NCI-H2227 (cell line): ENCODE results near the gene THAP4.
"Not testable (repeated sequence)": the region's sequence is repeated elsewhere in the genome, so short reads cannot be mapped to it uniquely, and the experiment has no call there.

Source experiments
- DNase-seq: peaks from one replicate; lab custom pipeline; 2025; ENCODE audit not compliant: unreplicated experiment; lab: John Stamatoyannopoulos, UW

Gene THAP4

DNA sequence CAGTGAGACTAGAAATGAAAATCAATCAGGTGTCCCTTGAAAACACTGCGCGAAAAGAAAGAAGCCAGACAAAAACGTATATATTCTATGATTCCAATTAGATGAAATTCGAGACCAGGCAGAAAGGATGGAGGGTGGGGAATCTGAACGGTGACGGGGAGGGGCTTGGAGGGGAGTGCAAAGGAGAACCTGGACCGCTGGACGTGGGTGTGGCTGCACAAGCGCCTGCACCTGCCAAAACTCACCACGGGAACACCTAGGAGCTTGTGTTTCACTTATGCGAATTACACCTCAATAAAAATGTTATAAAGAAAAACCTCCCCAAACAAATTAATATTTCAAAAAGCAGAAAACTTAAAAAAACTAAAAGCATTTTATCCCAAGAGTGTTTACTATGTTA is 21.9 kb downstream of the THAP4 start:
- DNase-seq = no peak

DNA sequence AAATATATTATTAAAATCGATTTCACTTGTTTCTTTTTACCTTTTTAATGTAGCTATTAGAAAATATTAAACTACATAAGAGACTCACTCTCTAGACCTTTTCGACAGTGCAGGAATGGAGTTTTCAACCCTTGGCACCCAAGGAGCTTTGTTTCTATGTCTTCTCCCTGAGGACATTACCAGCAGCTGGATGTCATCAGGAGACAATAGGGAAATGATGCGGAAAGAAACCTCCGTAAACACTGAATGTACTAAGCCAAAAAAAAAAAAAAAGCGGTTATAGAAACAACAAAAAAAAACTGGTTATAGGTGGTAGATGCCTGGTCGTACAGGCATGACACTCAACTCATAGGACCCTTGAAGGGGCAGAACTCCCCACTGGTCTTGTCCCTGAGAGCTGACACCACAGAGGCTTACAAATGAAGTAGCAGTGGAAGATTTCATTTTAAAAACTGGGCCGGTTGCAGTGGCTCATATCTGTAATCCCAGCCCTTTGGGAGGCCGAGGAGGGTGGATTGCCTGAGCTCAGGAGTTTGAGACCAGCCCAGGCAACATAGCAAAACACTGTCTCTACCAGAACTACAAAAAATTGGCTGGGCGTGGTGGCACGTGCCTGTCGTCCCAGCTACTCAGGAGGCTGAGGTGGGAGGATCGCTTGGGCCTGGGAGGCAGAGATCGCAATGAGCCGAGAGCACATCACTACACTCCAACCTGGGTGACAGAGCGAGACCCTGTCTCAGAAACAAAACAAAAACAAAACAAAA is 23.8 kb downstream of the THAP4 start:
- DNase-seq = no peak

DNA sequence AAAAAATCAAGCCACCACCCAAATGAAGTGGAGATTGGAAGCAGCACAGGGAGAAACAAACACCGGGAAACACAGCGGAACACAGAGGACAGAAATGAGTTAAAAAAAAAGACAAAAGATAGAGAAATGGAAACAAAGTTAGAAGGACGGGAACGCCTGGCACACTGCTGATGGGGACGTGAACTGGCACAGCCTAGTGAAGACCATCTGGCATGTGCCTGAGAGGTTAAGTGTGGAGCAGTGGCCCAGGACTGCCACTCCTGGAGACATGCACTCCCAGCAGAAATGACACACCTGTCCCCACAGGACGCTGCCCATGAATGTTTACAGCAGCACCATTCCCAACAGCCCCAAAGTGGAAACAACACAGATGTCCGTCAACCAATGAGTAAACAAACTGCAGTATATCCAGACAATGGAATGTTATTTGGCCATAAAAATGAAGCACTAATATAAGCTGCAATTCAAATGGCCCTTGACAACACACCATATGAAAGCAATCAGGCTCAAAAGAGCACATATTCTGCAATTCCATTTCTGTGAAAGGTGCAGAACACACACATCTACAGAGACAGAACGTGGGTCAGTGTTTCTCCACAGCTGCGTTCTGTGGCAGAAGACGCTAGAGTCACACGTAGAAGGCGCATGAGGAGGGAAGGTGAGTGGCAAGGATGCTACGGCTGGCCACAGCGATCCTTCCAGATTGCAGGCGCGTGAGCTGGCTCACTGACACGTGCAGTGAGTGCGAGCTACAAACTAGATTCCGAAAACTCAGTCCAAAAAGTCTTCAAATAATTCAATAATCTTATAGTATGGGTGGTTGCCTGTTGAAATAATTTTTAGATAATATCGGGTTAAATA is 24.6 kb downstream of the THAP4 start:
- DNase-seq = no peak

DNA sequence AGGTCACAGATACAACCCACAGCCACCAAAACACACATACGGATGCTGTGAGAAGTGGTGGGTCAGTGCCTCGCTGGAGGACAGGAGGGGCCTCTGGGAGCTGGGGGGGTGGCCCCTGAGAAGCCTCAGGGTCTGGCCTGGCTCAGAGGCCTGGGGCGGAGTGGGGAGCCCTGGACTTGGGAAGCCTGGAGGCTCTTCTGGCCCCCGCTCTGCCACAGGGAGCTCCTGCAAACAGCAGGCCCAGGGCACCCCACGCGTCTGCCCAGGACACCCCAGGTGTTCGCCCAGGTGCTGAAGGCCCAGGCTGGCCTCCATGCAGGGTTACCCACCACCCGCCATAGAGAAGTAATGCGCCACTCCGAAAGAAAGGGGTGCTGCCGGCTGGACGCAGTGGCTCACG is 25.9 kb downstream of the THAP4 start:
- DNase-seq = no peak

DNA sequence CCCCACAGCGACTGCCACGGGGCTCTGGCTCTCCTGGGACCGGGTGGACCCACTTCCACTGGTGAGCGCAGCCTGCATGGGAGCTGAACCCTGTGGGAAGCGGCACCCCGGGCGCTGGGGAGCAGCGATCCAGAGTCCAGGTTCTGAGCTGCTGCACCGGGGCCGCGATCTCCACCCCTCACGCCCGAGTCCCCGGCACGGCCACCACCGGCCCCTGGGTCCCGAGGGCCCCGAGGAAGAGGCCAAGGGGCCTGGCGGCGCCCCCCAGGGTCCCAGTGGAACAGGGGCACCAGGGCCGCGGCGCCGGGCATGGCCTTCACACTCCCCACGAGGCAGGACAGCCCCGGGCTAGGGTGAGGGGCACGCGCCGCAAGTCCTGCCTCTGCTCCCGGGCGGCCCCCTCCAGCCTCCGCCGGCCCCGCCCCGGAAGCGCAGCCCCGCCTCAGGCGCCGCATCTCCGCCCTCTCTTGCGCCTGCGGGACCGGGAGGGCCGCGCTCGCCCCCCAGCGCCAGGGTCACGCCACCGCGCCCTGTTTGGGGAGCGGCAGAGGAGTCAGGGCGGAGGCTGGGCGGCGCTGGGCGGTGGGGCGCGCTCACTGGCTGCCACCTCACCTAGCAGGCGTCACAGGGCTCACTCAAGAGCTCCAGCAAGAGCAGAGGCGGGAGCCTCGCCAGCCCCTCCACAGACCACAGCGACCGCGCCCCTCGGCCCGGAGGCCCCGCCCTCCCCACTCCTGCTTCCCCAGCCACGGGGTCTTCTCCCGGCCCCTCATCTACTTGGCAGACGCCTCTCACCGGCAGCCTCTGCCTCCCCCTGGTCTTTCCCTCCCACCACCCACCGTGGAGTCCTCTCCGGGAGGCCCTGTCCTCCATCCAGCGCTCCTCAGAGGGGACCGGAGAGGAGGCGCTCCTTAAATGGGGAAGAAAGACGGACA is 26.8 kb downstream of the THAP4 start:
- DNase-seq = peak; percentile 94

DNA sequence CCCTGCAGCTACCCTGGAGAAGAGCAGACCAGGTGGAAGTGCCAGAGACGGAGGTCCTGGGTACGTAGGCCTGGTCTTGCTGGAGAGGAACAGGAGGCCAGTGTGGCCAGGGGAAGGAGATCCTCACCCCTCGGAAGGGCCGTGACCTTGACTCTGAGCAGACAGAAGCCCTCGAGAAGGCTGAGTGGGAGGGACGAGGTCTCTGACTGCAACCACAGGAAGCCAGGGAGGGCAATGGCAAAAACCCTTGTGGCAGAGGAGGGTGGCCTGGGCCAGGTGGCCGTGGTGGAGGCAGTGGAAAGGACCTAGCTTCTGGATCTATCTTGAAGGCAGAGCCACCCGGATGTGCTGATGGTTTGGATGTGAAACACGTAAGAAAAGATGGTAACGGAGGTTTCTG is 28.1 kb downstream of the THAP4 start:
- no peak for DNase-seq

DNA sequence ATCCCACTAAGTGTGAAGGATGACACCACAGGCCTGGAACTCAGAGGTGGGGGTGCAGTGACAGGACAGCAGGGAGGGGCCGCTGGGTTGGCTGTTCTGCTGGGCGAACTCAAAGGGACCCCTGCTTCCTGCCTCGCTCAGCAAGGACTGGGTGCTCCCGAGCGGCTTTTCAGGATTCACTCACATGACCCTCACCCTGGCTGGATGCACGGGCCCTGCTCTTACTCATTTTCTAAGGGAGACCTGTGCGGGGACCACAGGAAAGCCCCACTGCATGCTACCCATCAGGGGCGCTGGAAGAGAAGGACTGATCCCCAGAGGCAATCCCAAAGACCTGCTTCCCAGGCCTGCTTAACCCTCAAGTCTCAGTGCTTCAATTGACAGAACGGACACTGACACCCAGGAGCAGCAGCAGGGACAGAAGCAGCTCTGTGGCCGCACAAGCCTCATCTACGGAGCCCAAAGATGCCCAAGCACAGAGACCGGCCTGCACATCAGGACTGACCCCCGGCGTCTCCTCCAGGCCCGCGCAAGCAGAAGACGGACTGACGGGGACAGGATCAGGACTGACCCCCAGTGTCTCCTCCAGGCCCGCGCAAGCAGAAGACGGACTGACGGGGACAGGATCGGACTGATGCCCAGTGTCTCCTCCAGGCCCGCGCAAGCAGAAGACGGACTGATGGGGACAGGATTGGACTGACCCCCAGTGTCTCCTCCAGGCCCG is 29.6 kb downstream of the THAP4 start:
- no peak for DNase-seq

DNA sequence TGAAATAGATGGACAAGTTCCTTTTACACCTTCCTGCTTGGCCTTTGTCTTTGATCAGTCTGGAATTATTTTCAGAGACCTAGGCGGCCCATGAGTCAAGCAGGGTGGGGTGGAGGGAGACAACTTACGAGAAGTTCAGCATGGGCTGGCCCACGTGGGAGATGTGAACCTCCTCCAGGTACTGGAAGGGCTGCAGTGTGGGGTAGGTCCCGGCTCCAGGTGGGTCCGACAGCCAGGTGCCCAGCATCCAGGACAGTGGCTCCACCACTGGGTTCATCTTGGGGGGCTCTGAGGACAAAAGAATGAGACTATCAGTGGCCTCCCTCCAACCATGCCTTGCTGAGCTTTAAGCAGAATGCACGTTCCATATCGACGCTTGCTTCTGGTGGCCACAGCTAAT is 30.8 kb downstream of the THAP4 start:
- DNase-seq = no peak

DNA sequence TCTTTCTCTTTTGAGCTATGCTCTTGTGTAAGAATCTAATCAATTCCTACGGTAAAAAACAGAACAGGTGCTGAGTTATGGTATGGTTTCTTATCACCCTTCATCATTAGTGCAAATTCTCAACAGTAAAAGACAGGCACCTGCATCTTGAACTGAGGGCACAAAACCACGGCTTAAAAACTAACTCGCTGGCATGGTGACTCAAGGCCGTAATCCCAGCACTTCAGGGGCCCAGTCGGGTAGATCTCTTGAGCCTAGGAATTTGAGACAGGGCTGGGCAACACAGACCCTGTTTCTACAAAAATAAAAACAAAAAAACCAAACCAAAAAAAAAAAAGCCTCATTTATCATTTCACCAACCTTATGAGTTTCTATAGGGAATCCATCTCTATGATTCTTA is 33.3 kb downstream of the THAP4 start:
- DNase-seq = no peak

DNA sequence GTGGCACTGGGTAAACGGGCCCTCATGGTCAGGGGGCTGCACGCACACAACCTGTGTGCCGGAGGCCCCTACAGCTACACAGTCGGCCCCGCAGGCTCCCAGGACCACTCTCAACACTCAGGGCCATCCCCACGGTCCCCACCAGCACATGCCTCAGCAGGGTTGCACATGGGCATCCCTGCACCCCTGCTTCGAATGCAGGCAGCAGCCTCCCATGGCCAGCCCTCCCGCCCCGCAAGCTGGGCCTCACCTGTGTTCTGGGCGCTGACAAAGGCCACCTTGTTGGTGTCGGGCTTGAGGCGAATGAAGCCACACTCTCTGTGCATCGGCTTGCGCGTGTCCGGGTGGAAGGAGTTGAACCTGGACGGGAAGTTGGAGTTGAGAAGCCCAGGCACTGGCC is 34.2 kb downstream of the THAP4 start:
- no peak for DNase-seq

DNA sequence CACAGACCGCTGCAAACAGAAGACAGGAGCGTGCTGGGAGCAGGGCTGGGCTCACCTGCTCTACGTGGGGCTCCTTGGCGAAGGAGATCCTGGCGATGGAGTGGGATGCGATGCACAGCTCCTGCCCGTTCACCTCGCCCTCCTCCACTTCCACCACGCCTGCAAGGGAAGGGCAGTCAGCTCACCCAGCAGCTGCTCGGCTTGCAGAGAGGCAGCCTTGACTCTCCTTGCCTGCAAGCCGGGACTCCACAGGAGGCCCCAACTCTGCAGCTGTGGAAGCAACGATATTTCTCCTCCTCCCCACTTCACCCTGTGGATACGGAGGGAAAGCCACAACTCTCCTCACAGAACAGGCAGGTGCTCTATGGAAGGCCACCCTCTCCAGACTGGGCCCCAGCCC is 35.1 kb downstream of the THAP4 start:
- DNase-seq = no peak

DNA sequence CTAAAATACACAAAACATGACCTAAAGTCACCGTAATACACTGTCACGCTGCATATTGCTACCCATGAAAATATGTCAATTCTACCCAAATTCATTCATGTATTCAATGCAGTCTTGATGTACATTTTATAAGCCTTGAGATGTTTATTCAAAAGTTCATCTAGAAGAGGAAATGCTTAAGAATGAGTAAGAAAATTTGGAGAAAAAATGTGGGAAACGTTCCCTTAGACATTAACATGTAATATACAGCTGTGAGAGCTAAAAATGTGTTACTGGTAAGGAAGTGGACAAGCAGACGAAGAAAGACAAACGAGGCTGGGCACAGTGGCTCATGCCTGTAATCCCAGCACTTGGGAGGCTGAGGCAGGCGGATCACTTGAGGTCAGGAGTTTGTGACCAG is 37.3 kb downstream of the THAP4 start:
- DNase-seq = no peak

DNA sequence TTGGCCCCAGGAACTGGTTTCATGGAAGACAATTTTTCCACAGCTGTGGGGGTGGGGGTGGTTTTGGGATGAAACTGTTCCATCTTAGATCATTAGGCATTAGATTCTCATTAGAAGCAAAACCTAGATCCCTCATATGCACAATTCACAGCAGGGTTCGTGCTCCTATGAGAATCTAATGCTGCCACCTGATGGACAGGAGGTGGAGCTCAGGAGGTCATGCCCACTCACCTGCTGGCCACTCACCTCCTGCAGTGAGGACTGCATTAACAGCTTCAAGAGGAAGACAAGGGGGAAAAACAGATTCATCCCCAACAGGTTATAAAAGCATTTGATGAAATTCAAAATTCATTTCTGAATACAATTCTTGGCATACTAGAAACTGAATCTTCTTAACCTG is 38.5 kb downstream of the THAP4 start:
- DNase-seq = no peak

DNA sequence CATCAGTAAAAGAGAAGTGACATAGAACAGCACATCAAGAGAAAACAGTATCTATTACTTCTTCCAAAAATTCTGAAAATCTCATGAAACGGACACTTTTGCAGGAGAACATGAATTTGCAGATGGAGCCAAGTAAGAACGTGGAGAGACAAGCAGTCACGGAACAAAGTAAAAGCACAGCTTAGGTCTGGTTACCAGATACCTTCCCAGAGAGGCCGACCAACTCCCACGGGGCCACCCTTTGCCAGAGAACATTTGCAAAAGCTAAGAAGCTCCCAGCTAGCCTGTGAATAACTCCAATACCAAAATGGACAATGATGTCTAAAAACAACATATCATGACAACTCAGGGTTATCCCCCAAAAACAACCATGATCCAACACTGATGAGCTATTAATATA is 38.9 kb downstream of the THAP4 start:
- no peak for DNase-seq

DNA sequence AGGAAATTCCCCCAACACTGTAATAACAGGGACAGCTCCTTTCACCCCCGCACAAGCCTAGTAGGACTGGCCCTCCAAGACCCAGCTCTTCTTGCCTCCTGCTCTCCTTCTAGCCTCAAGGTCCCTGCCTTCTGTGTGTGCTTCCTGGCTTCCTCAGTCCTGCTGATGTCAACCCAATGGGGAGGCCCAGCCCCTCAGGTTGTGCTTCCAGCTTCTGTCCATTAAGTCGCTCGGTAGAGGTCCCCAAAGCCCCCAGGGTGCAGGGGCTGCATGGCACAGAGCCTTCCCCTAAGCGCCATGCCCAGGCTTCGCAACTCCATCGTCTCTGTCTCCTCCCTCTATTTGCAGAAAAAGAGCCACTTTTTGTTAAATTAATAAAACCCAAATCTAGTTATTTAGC is 39.4 kb downstream of the THAP4 start:
- no peak for DNase-seq

DNA sequence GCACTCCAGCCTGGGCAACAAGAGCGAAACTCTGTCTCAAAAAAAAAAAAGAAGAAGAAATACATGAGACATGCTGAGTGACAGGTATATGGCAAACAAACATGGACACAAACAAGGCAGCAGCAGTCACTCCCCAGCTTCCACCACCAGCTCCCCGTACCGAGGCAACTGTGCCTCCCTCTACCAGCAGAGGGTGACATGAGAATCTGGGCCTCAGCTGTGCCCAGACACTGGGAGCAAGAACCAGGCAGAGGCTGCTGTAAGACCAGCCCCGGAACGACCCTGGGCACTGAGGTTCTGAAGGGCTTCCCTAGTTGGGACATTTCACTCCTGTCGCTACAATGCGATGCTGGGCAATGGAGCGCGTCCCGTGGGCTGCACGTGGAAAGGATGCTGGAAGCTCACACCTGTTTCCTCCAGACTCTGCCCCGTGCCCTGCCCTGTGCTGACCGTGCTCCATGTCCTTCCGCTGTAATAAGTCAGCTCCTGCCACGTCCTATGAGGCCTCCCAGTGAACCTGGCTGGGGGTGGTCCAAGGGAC is 41.3 kb downstream of the THAP4 start:
- DNase-seq = no peak

DNA sequence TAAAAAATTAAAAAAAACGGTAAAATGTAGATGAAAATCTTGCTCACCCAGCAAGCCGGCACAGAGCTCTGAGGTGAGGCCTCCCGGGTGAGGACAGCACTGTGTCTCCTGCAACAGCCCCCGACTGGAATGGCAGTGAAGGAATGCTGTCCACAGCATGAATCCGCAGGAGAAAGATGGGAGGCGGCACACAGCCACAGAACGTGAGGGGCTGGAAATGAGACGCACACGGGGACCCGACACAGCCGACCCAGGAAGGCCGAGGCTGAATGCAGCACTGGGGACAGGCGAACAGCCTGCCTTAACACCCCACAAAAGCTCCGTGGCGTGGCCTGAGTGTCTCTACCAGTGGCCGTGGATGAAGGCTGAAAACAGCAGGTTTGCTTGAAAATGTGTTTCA is 43.7 kb downstream of the THAP4 start:
- no peak for DNase-seq

DNA sequence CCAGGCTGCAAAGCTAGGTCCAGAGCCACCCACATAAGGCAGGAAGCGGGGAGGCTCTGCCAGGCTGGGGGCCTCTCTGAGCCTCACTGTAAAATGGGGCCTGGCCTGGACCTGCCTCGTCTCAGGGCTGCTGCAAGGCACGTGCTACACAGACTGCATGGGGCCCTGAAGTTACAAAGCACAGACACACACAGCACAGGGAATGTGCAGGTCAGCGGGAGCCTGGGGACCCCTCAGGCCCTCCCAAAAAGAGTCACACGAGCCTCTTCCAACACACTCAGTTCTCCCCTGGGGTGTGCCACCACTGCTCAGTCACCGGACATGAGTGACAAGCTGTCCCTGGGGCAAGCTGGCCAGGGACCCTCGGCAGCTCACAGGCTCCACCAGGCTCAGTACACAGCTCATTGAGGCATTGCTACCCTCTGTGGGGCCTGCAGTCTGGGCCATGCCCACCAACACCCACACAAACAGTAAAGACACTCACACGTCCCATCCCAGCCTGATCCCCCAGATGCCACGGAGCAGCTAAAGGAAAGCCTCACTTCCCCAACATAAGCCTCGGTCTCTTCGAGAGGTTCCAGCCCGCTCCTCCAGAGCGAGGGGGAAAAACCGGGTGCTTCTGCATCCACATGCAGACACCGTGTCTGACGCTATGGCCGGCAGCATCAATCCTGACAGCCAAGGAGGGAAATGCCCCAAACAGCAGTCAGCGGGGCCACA is 44.7 kb downstream of the THAP4 start:
- no peak for DNase-seq

DNA sequence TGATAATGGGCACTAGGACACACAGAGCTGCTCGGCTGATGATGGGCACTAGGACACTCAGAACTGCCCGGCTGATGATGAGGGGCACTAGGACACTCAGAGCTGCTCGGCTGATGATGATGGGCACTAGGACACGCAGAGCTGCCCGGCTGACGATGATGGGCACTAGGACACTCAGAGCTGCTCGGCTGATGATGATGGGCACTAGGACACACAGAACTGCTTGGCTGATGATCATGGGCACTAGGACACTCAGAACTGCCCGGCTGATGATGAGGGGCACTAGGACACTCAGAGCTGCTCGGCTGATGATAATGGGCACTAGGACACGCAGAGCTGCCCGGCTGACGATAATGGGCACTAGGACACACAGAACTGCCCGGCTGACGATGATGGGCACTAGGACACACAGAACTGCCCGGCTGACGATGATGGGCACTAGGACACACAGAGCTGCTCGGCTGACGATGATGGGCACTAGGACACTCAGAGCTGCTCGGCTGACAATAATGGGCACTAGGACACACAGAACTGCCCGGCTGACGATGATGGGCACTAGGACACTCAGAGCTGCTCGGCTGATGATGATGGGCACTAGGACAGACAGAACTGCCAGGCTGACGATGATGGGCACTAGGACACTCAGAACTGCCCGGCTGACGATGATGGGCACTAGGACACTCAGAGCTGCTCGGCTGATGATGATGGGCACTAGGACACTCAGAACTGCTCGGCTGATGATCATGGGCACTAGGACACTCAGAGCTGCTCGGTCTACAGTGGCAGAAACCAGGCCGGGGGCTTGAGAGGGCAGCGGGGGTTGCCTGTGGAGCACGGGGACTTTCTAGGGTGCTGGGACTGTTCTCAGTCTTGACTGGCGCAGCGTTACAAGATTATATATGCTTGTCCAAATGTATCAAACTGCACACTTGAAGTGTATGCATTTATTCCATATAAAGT is 46.2 kb downstream of the THAP4 start:
- DNase-seq = not testable (repeated sequence)
